CD4-positive, alpha-beta T cell treated with Interleukin-2 at 100 ng/mL for 4 hours (primary cell): ENCODE measurements around the gene QARS1.
A peak's percentile ranks its signal among the peaks of the same experiment; 100 is the strongest.

Experiments used
- DNase-seq: peaks from one replicate; pipeline ENCODE4 v3.0.0-alpha.2; 2020; ENCODE audit warnings: low spot score

Gene QARS1

GRCh38 chr3:49104427-49105291 is at the start of gene QARS1:
Gene QARS1, minus strand, starts transcription at chr3:49104757. Its CDS starts 24 bp downstream, at chr3:49104733.
- DNase-seq, result peak; percentile 92

GRCh38 chr3:49153349-49153912 is 48.9 kb upstream of the QARS1 start:
- DNase-seq, result no peak

- no peak for DNase-seq
Observed at GRCh38 chr3:49151610-49152009, 47.1 kb upstream of the QARS1 start.

GRCh38 chr3:49148159-49148558 is 43.6 kb upstream of the QARS1 start:
- DNase-seq, result no peak

GRCh38 chr3:49140080-49140479 is 35.5 kb upstream of the QARS1 start:
- no peak for DNase-seq

GRCh38 chr3:49135499-49135898 is 30.9 kb upstream of the QARS1 start:
- no peak for DNase-seq

GRCh38 chr3:49134471-49135265 is 30.1 kb upstream of the QARS1 start:
- no peak for DNase-seq

- DNase-seq, result no peak
Observed at GRCh38 chr3:49133226-49133951, 28.8 kb upstream of the QARS1 start.

- no peak for DNase-seq
Observed at GRCh38 chr3:49132437-49133225, 28.1 kb upstream of the QARS1 start, which contains the start of gene LAMB2. Gene LAMB2, minus strand, starts transcription at chr3:49133050. Its CDS starts 183 bp downstream, at chr3:49132867.

GRCh38 chr3:49132073-49132436 is 27.5 kb upstream of the QARS1 start:
- DNase-seq, result no peak

GRCh38 chr3:49131576-49131975 is 27.0 kb upstream of the QARS1 start:
- no peak for DNase-seq

- no peak for DNase-seq
Observed at GRCh38 chr3:49131040-49131439, 26.5 kb upstream of the QARS1 start.

- DNase-seq, result no peak
Observed at GRCh38 chr3:49124991-49125670, 20.6 kb upstream of the QARS1 start.

GRCh38 chr3:49124203-49124602 is 19.6 kb upstream of the QARS1 start:
- no peak for DNase-seq

- DNase-seq, result no peak
Observed at GRCh38 chr3:49123687-49124086, 19.1 kb upstream of the QARS1 start.

- DNase-seq, result no peak
Observed at GRCh38 chr3:49122886-49123545, 18.5 kb upstream of the QARS1 start.

GRCh38 chr3:49122451-49122850 is 17.9 kb upstream of the QARS1 start:
- no peak for DNase-seq

GRCh38 chr3:49122022-49122421 is 17.5 kb upstream of the QARS1 start:
- DNase-seq, result no peak

GRCh38 chr3:49121132-49121736 is 16.7 kb upstream of the QARS1 start:
- DNase-seq, result no peak
